Activated CD4-positive, alpha-beta memory T cell treated with anti-CD3 and anti-CD28 coated beads, Interleukin-2, amount 10 ng/mL, durations not matched to agents 7 days and 5 days (primary cell): Measurements from ENCODE around the gene MUSK. TPM values are rescaled to one million over a fixed set of nuclear protein-coding genes. Genes with fewer than 3 reads are reported as not detected.

Source experiments
- CTCF ChIA-PET: fragments of 350-600 bp; sonication (Branson Sonifier 250); formaldehyde crosslinking; loops from one replicate; lab custom pipeline; 2021; ENCODE audit warnings: antibody characterized with exemption, inconsistent platforms; lab: Charles Lee
- POLR2A ChIA-PET: fragments of 350-600 bp; sonication (Branson Sonifier 250); formaldehyde crosslinking; loops from one replicate; lab custom pipeline; 2021; ENCODE audit warnings: antibody characterized with exemption; lab: Charles Lee
- DNase-seq: peaks from one replicate; pipeline ENCODE4 v3.0.0-alpha.2; 2020
- H3K27ac Mint-ChIP-seq: one replicate; pipeline ENCODE4 v1.8.0; 2021; ENCODE audit warnings: mild to moderate bottlenecking, mixed read lengths
- H3K27me3 Mint-ChIP-seq: one replicate; pipeline ENCODE4 v1.8.0; 2021; ENCODE audit warnings: mixed read lengths
- H3K36me3 Mint-ChIP-seq: one replicate; pipeline ENCODE4 v1.8.0; 2021; ENCODE audit warnings: low read depth, mixed read lengths
- H3K4me1 Mint-ChIP-seq: one replicate; pipeline ENCODE4 v1.8.0; 2021; ENCODE audit warnings: mixed read lengths
- H3K4me3 Mint-ChIP-seq: one replicate; pipeline ENCODE4 v1.8.0; 2021; ENCODE audit warnings: mild to moderate bottlenecking, mixed read lengths
- H3K9me3 Mint-ChIP-seq: one replicate; pipeline ENCODE4 v1.8.0; 2021; ENCODE audit warnings: mixed read lengths
- total RNA-seq, 2 experiments: library from RNA; stranded (reverse); gene quantifications; one replicate each; pipeline ENCODE4 v1.2.3, GENCODE V29; 2021

The MUSK gene
- total RNA-seq, 2 experiments from 2014 or later: not detected

DNA sequence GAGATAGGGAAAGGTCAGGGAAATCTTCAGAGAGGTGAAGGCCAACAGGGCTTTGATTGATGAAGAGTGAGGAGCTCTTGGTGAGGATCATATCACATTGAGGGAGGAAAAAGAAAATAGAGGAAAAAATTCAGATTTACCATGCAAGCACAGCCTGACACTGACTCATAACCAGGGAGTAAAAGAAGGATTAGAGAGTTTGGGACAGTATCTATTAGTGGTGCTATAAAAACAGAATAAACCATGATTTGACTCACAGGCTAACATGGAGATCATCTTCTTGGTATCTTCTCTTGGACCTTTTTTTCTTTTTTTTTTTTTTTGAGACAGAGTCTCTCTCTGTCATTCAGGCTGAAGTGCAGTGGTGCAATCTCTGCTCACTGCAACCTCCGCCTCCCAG is 44.4 kb downstream of the MUSK start:
- DNase-seq: no peak
- Mint-ChIP-seq H3K4me3 (no peak overlapping the region), H3K36me3 (no peaks in the 10 kb centered on the region), H3K4me1 (no peaks in the 10 kb centered on the region), H3K27ac (no peak overlapping the region), H3K27me3 (no peaks in the 10 kb centered on the region), H3K9me3 (no peaks in the 10 kb centered on the region)
- ChIA-PET POLR2A (no interaction called here), CTCF (no interaction called here)

DNA sequence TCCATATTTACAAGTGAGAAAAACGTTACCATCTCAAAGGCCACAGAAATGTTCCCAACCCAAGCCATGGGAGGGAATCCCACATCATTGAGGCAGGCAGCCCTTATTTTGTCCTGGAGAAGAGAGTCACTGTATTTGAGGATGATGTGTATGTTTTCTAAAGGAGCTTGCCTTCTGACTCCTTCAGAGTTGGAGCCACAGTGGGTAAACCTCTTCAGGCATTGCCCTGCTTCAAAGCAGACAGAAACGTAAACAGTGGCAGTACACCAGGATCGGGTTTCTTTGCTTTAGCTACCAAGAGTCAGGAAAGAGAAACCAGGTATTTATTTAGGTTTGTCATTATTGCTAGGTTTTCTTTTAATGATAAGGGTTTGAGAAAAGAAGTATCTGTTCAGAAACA is 45.7 kb downstream of the MUSK start:
- ChIA-PET CTCF (no interaction called here), POLR2A (no interaction called here)
- no peaks in the 10 kb centered on the region for H3K27me3 Mint-ChIP-seq
- peaks cover 7% of the 10 kb centered on the region for H3K9me3 Mint-ChIP-seq
- H3K27ac Mint-ChIP-seq: no peak overlapping the region
- H3K4me1 Mint-ChIP-seq: no peaks in the 10 kb centered on the region
- no peak for DNase-seq
- no peak overlapping the region for H3K4me3 Mint-ChIP-seq
- H3K36me3 Mint-ChIP-seq: no peaks in the 10 kb centered on the region

DNA sequence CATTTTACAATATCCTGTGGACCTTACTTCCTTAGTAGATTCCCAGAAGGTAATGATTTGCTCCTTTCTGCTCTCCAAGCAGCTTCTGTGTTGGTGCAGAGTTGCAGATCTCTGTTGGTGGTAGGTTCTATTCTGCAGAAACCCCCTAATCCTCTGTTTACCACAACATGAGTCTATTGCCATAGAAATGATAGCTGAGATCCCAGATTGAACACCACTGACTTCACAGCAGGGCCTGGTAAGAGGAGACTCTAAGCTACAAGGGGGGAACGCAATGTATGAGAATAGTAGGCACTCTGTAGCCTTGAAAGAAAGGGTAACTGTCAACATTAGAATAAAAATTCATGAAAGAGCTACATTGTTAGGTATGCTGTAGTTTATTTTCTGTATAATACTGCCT is 59.5 kb downstream of the MUSK start:
- Mint-ChIP-seq H3K27ac (no peak overlapping the region), H3K27me3 (no peaks in the 10 kb centered on the region), H3K36me3 (no peaks in the 10 kb centered on the region), H3K9me3 (no peaks in the 10 kb centered on the region), H3K4me1 (no peaks in the 10 kb centered on the region), H3K4me3 (no peak overlapping the region)
- DNase-seq: no peak
- ChIA-PET CTCF (no interaction called here), POLR2A (no interaction called here)

GRCh38 chr9:110729641-110730040 is 61.0 kb downstream of the MUSK start:
- ChIA-PET POLR2A (no interaction called here), CTCF (no interaction called here)
- Mint-ChIP-seq H3K9me3 (no peaks in the 10 kb centered on the region), H3K27me3 (no peaks in the 10 kb centered on the region), H3K27ac (no peak overlapping the region), H3K4me1 (no peaks in the 10 kb centered on the region), H3K4me3 (no peak overlapping the region), H3K36me3 (no peaks in the 10 kb centered on the region)
- DNase-seq: no peak

GRCh38 chr9:110731437-110732028 is 62.9 kb downstream of the MUSK start:
- ChIA-PET POLR2A (no interaction called here), CTCF (no interaction called here)
- Mint-ChIP-seq H3K4me3 (no peak overlapping the region), H3K27me3 (no peaks in the 10 kb centered on the region), H3K9me3 (peaks cover 2% of the 10 kb centered on the region), H3K27ac (no peak overlapping the region), H3K4me1 (no peaks in the 10 kb centered on the region), H3K36me3 (no peaks in the 10 kb centered on the region)
- DNase-seq: no peak

DNA sequence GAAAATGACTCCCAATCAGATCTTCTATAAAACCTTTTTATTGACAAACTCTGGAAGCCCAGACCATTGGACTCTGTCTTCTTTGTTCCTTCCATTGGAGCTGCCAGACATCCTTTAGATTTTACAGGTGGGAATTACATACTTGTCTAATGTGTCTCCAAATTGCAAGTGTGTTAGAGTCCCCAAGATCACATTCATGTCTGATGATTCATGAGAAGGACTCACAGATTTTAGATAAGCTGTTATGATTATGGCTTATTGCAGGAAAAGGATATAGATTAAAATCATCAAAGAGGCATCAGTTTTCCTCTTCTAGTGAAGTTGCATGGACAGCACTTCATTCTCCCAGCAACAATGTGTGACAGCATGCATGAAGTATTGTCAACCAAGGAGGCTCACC is 70.4 kb downstream of the MUSK start:
- ChIA-PET POLR2A (no interaction called here), CTCF (no interaction called here)
- Mint-ChIP-seq H3K4me3 (no peak overlapping the region), H3K36me3 (no peaks in the 10 kb centered on the region), H3K27me3 (no peaks in the 10 kb centered on the region), H3K27ac (no peak overlapping the region), H3K4me1 (no peaks in the 10 kb centered on the region), H3K9me3 (peaks cover 2% of the 10 kb centered on the region)
- DNase-seq: no peak

- CTCF ChIA-PET: no interaction called here
- no peaks in the 10 kb centered on the region for H3K9me3 Mint-ChIP-seq
- no peak overlapping the region for H3K4me3 Mint-ChIP-seq
- H3K4me1 Mint-ChIP-seq: no peaks in the 10 kb centered on the region
- H3K36me3 Mint-ChIP-seq: no peaks in the 10 kb centered on the region
- no peak overlapping the region for H3K27ac Mint-ChIP-seq
- DNase-seq: no peak
- no peaks in the 10 kb centered on the region for H3K27me3 Mint-ChIP-seq
- POLR2A ChIA-PET: no interaction called here
These were observed 74.3 kb downstream of the MUSK start for GRCh38 chr9:110742741-110743371.

GRCh38 chr9:110744715-110745384 is 76.3 kb downstream of the MUSK start:
- no peaks in the 10 kb centered on the region for H3K4me1 Mint-ChIP-seq
- ChIA-PET CTCF (no interaction called here), POLR2A (no interaction called here)
- H3K4me3 Mint-ChIP-seq: no peak overlapping the region
- H3K27ac Mint-ChIP-seq: no peak overlapping the region
- DNase-seq: no peak
- H3K27me3 Mint-ChIP-seq: no peaks in the 10 kb centered on the region
- H3K9me3 Mint-ChIP-seq: peaks cover 2% of the 10 kb centered on the region
- H3K36me3 Mint-ChIP-seq: no peaks in the 10 kb centered on the region

- Mint-ChIP-seq H3K4me1 (no peaks in the 10 kb centered on the region), H3K4me3 (no peak overlapping the region), H3K27ac (no peak overlapping the region), H3K27me3 (no peaks in the 10 kb centered on the region), H3K36me3 (no peaks in the 10 kb centered on the region), H3K9me3 (peaks cover 2% of the 10 kb centered on the region)
- CTCF ChIA-PET: no interaction called here
- no peak for DNase-seq
- POLR2A ChIA-PET: no interaction called here
These were observed 77.1 kb downstream of the MUSK start for GRCh38 chr9:110745676-110746075.

DNA sequence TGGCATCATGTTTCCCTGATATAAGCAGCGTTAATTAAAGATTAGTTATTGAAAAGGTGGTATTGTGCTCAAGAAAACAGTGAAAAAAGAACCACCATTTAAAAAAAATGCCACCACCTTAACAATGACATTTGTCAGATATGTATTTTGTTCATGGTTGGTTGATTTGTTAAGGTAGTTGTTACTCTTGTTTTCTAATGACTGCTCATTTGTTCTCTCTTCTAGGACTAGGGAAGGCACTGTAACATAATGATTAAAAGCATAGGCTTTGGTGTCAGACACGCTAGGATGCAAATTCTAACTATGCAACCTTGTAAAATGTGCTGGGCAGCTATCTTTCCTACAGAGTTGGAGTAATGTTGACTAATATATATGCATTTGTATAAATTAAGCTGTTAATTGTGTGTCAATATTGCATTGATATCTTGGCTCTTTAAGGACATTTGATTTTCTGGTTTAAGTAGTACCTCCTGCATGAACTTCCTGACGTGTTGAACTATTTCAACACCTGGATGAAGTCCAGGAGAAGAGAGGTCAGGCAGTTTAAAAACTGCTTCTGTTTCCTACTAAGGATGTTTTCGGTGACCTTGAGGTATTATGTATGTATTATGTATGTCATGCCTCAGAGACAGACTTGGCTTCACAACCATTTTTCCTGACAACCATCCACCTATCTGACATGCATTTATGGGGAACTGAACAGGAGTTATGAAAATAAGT is 77.8 kb downstream of the MUSK start:
- ChIA-PET CTCF (no interaction called here), POLR2A (no interaction called here)
- no peak overlapping the region for H3K27ac Mint-ChIP-seq
- DNase-seq: no peak
- H3K36me3 Mint-ChIP-seq: no peaks in the 10 kb centered on the region
- peaks cover 2% of the 10 kb centered on the region for H3K9me3 Mint-ChIP-seq
- no peak overlapping the region for H3K4me3 Mint-ChIP-seq
- H3K4me1 Mint-ChIP-seq: no peaks in the 10 kb centered on the region
- H3K27me3 Mint-ChIP-seq: no peaks in the 10 kb centered on the region

GRCh38 chr9:110748251-110748893 is 79.8 kb downstream of the MUSK start:
- Mint-ChIP-seq H3K27me3 (no peaks in the 10 kb centered on the region), H3K36me3 (no peaks in the 10 kb centered on the region), H3K27ac (no peak overlapping the region), H3K9me3 (peaks cover 2% of the 10 kb centered on the region), H3K4me1 (no peaks in the 10 kb centered on the region), H3K4me3 (no peak overlapping the region)
- ChIA-PET CTCF (no interaction called here), POLR2A (no interaction called here)
- DNase-seq: no peak

DNA sequence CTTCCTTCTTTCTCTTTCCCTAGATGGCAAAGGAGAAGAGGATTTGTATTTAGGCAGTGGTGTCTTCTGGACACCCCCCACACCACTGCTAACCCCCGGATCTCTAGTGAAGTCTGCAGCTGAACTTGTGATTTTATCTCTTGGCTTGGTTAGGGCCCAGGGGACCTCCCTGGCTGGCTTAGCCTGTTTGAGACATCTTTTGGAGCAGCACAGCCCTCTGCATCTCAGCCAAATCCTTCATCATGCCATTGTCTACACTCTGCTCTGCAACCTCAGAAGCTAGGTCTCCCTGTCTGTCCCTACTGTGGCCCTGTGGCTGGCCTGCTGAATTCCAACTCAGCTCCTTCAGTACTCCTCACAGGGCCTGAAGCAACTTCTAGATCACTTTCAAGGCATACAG is 81.7 kb downstream of the MUSK start:
- POLR2A ChIA-PET: no interaction called here
- no peak overlapping the region for H3K4me3 Mint-ChIP-seq
- CTCF ChIA-PET: no interaction called here
- no peaks in the 10 kb centered on the region for H3K4me1 Mint-ChIP-seq
- DNase-seq: no peak
- H3K36me3 Mint-ChIP-seq: no peaks in the 10 kb centered on the region
- H3K27ac Mint-ChIP-seq: no peak overlapping the region
- peaks cover 2% of the 10 kb centered on the region for H3K9me3 Mint-ChIP-seq
- no peaks in the 10 kb centered on the region for H3K27me3 Mint-ChIP-seq

GRCh38 chr9:110751971-110752370 is 83.4 kb downstream of the MUSK start:
- POLR2A ChIA-PET: no interaction called here
- no peak for DNase-seq
- H3K9me3 Mint-ChIP-seq: peaks cover 2% of the 10 kb centered on the region
- CTCF ChIA-PET: no interaction called here
- H3K36me3 Mint-ChIP-seq: no peaks in the 10 kb centered on the region
- no peaks in the 10 kb centered on the region for H3K4me1 Mint-ChIP-seq
- H3K27me3 Mint-ChIP-seq: no peaks in the 10 kb centered on the region
- H3K4me3 Mint-ChIP-seq: no peak overlapping the region
- no peak overlapping the region for H3K27ac Mint-ChIP-seq
